ENCODE results near the gene KRTAP9-2.
"Not testable (repeated sequence)": the region's sequence is repeated elsewhere in the genome, so short reads cannot be mapped to it uniquely, and the experiment has no call there.

Gene KRTAP9-2, protein sequence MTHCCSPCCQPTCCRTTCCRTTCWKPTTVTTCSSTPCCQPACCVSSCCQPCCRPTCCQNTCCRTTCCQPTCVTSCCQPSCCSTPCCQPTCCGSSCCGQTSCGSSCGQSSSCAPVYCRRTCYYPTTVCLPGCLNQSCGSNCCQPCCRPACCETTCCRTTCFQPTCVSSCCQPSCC

DNA sequence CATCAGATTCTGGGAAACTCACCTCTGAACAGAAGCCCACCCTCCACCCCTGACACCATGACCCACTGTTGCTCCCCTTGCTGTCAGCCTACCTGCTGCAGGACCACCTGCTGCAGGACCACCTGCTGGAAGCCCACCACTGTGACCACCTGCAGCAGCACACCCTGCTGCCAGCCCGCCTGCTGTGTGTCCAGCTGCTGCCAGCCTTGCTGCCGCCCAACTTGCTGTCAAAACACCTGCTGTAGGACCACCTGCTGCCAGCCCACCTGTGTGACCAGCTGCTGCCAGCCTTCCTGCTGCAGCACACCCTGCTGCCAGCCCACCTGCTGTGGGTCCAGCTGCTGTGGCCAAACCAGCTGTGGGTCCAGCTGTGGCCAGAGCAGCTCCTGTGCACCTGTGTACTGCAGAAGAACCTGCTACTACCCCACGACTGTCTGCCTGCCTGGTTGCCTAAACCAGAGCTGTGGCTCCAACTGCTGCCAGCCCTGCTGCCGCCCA, at the start of gene KRTAP9-2:
Gene KRTAP9-2 (plus strand): TSS at position 51 of the 498 bp plus-strand sequence. CDS start 7 bp downstream, at position 58.
- FAIRE-seq, result not testable (repeated sequence)

DNA sequence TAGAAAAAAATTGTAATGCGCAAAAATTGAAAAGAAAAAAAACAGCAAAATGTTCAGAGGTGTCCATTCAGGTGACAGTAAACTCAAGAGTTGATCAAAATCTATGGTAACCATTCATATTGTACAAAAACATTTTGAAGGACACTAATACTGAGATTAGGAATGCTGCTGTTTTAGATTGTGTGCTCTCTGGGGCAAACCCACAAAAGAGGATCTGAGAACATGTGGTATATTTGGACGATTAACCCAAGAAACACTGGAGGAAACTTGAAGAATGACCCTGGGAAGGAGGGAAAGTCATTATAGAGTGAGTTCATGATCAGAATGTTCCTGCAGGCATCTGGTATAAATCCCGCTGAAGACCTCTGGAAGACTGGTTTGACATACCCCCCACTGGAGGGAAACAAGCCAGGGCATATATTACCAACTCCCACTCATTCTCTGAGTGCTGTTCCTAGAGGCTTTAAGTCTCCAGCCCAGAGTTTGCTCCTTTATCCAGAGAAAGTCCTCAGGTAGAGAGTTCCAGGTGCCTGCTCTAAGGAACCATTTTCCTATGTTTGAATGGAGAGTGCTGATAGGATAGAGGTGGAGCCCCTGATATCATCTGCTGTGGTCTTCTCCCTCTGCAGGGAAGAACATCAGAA, 49.6 kb upstream of the KRTAP9-2 start:
- FAIRE-seq, result no peak

DNA sequence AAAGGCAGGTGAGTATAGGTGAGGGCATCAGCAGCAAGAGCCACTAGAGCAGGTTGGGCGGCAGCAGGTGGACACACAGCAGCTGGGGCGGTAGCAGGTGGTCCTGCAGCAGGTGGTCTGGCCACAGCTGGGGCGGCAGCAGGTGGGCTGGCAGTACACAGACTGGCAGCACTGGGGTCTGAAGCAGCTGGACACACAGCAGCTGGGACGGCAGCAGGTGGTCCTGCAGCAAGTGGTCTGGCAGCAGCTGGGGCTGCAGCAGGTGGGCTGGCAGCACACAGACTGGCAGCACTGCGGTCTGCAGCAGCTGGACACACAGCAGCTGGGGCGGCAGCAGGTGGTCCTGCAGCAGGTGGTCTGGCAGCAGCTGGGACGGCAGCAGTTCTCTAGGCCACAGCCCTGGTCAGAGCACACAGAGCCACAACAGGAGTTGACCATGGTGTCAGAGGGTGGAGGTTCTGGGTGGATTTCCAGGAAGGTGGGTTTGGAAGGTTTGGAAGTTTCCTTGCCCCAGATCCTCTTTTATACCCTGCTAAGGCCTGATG, 48.6 kb upstream of the KRTAP9-2 start, which contains the start of gene KRTAP4-2:
Gene KRTAP4-2 (minus strand): TSS at position 495 of the 545 bp plus-strand sequence. CDS start 57 bp downstream, at position 438.
- no peak for FAIRE-seq

DNA sequence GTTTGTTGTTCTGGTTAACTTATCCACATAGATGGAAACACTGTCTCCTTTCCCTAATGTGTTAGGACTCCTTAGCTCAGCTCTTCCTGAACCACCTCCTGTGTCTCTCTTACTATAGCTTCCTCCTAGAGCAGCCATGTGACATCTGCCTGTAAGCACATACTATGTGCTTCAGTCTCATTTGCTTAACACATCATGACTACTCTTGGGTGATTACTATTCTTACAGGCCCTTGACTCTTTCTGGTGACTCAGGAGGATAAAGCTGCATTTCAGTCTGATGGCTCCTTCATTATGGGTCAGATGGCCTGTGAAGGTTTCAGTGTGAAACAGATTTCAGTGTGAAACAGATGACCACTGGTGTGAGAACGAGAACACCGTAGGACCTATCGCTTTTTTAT, 48.1 kb upstream of the KRTAP9-2 start:
- FAIRE-seq, result no peak

DNA sequence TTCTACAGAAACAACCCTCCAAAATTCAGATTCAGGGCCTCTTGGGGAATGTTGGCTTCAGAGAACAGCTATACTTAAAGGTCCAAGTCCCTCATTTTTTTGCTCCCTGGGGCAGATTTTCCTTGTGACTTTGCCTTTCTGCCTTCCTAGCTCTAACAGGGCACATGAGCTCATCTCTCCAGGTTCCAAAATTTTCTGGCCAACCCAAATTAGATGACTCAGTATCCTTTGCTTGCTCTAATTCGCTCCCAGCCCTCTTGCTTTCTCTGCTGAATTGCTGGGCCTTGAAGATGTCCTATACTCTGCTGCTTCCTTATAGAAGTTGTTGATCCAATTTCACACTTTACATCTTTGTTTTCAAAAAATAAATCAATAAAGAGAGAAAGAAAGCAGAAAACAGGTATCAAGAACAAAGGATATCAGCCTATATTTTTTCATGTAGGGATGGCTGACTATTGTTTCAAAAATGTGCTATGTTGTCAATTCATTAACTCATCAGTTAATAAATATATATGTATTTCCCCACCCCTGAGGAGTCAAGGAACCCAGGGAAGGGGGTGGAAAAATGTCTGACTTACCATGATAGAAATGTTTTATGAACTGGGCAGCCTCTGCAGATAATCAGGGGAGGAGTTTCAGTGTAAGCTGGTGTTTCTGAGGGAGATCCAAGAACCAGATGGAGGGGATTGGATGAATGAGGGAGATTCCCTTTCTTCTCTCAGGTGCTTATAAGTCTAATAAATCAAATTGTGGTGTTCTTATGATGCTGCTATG, 47.4 kb upstream of the KRTAP9-2 start:
- no peak for FAIRE-seq

DNA sequence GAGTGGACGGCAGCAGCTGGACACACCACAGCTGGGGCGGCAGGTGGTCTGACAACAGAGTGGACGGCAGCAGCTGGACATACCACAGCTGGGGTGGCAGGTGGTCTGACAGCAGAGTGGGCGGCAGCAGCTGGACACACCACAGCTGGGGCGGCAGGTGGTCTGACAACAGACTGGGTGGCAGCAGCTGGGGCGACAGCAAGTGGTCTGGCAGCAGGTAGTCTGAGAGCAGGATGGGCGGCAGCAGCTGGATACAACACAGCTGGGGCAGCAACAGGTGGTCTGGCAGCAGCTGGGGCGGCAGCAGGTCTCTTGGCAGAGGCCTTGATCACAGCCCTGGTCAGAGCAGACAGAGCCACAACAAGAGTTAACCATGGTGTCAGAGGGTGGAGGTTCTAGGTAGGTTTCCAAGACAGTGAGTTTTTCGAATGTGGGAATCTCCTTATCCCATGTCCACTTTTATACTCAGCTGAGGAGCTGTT, 41.9 kb upstream of the KRTAP9-2 start, which contains the start of gene KRTAP4-1:
Gene KRTAP4-1 (minus strand): TSS at position 432 of the 482 bp plus-strand sequence. CDS start 57 bp downstream, at position 375.
- no peak for FAIRE-seq

DNA sequence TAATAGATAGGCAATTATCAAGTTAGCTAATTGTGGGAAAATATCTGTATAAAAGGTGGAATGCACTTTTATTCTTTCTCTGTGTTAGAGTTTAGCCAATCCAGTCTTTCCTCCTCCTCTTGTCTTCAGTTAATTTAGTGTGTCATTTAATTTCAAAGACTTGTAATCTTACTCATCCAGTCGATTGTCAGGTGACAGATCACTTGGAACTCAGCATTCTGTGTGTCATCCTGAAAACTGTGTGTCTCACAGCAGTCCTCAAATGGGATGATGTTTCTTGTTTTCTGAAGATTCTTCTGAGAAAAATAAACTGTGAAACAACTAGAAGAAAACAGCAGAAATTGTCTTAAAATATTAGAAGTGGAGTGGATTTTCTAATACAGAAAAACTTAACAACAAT, 41.4 kb upstream of the KRTAP9-2 start:
- no peak for FAIRE-seq

DNA sequence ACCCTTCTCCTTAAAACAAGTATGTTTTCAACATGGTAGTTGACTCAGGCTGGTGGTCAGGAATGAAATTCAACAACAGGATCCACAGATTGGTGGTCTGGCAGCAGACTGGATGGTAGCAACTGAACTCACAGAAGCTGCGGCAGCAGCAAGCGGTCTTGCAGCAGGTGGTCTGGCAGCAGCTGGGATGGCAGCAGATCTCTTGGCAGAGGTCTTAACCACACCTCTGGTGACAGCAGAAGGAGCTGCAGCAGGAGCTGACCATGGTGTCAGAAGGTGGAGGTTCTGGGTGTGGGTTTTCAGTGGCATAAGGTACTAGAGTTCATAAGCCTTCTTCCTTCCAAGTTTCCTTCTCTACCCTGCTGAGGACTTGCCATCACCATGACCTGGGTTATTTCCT, 39.6 kb upstream of the KRTAP9-2 start:
- FAIRE-seq, result no peak

DNA sequence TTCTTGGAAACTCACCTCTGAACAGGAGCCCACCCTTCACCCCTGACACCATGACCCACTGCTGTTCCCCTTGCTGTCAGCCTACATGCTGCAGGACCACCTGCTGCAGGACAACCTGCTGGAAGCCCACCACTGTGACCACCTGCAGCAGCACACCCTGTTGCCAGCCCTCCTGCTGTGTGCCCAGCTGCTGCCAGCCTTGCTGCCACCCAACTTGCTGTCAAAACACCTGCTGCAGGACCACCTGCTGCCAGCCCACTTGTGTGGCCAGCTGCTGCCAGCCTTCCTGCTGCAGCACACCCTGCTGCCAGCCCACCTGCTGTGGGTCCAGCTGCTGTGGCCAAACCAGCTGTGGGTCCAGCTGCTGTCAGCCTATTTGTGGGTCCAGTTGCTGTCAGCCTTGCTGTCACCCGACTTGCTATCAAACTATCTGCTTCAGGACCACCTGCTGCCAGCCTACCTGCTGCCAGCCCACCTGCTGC, 36.6 kb upstream of the KRTAP9-2 start, which contains the start of gene KRTAP9-1:
Gene KRTAP9-1 (plus strand): TSS at position 51 of the 482 bp plus-strand sequence. CDS start 0 bp downstream, at position 51.
- FAIRE-seq, result not testable (repeated sequence)

DNA sequence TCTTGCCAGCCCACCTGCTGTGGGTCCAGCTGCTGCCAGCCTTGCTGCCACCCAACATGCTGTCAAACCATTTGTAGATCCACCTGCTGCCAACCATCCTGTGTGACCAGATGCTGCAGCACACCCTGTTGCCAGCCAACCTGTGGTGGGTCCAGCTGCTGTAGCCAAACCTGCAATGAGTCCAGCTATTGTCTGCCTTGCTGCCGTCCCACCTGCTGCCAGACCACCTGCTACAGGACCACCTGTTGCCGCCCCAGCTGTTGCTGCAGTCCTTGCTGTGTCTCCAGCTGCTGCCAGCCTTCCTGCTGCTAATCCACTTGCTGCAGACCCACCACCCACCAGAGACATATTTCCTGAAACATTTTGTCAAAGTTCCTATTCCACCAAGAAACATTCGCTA, 36.1 kb upstream of the KRTAP9-2 start:
- no peak for FAIRE-seq

DNA sequence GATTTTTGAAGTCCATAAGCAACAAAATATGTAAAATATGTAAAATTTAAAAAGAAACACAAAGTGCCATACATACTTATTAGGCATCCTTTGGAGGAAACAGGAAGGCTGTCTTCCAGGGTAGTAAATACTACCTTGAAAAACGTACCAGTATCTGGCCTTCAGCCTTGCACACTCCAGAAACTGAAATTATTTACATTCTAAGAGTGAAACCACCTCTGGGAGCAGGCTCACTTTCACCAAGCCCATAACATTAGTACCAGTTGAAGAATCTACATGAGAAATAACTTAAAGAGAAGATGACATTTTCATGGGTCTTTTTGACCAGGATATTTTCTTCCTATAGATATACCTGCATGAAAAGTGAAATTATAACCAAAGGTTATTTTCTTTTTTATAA, 30.4 kb upstream of the KRTAP9-2 start:
- no peak for FAIRE-seq

DNA sequence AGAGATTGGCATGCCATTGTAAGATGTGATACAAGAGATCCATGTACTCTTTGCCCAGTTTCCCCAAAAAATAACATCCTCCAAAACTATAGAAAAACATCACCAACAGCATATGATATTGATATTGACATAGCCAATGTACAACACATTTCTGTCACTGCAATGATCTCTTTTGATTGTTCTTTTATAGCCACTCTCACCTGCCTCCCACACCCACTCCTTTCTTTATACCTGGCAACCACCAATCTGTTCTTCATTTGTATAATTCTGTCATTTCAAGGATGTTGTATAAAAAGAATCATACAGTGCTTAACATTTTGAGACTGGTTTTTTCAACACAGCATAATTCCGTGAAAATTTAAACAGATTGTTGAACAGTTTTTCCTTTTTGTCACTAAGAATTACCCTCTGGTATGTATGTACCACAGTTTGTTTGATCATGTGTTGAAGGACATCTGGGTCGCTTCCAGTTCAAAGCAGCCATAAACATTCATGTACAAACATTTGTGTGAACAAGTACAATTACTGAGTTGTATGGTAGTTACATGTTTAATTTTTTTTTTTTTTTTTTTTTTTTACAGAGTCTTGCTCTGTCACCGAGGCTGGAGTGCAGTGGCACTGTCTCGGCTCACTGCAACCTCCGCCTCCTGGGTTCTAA, 26.9 kb upstream of the KRTAP9-2 start:
- FAIRE-seq, result no peak

DNA sequence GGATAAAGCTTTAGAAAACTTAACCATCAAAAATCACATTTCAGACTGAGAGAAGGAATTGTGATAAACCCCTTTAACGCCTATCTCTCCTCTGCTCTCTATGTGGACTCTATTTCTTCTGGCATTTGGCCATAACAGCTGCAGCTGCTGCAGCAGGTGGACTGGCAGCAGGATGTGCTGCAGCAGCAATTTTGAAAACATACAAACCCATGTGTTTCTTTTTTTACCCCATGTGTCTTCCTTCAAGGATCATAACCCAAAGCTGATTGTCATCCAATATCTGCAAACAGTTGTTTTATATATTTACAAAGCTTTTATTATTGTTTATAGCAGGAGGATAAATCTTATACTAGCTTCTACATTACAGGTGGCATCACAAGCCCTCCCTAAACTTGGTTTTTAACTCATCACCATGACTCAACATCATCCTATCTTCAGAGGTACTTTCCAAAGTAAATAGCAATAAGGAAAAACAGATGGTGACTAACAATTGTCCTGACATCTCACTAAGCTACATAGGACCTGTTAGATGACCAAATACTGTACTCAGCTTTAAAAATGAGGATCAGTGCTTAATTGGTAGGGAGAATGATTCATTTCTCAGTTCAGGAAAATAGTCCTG, 14.5 kb upstream of the KRTAP9-2 start:
- FAIRE-seq, result no peak

DNA sequence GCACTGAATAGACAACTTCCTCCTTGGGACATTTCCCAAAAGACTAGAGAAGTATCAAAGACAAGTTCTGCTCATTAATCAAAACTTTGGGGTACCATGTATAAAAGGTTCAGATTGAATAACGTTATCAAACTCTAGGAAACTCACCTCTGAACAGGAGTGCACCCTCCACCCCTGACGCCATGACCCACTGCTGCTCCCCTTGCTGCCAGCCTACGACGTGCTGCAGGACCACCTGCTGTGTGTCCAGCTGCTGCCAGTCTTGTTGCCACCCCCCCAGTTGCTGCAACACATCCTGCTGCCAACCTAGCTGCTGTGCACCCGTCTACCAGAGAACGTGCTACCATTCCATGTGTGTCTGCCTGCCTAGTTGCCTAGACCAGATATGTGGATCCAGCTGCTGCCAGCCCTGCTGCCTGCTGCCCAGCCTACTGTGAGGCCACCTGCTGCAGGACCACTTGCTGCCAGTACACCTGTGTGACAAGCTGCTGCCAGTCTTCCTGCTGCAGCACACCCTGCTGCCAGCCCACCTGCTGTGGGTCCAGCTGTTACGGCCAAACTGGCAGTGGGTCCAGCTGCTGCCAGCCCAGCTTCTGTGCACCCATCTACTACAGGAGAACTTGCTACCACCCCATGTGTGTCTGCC, 13.8 kb upstream of the KRTAP9-2 start:
- no peak for FAIRE-seq

DNA sequence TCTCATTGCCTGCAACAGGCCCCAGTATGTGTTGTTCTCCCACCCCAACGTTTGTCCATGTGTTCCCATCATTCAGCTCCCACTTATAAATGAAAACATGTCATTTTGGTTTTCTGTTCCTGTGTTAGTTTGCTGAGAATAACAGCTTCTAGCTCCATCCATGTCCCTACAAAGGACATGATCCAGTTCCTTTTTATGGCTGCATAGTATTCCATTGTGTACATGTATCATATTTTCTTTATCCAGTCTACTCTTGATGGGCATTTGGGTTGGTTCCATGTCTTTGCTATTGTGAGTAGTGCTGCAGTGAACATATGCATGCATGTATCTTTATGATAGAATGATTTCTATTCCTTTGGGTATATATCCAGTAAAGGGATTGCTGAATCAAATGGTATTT, 10.8 kb upstream of the KRTAP9-2 start:
- no peak for FAIRE-seq

DNA sequence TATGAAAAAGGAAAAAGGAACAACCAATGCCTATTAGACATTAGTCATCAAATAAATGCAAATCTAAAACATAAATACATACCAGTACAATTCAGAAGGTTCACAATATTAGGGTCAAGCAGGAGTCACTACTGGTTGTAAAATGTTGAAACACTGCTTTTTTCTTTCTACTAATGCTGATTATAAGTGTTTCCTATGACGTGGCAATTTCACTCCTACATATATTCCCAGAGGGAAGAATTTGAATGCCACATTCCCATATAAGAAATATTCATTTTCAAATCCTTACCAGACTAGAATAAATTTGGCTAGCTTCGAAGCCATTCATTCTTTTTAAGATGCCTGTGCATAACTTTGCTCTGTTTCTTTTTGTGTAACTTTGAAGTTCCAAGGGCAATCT, 2.6 kb upstream of the KRTAP9-2 start:
- no peak for FAIRE-seq

DNA sequence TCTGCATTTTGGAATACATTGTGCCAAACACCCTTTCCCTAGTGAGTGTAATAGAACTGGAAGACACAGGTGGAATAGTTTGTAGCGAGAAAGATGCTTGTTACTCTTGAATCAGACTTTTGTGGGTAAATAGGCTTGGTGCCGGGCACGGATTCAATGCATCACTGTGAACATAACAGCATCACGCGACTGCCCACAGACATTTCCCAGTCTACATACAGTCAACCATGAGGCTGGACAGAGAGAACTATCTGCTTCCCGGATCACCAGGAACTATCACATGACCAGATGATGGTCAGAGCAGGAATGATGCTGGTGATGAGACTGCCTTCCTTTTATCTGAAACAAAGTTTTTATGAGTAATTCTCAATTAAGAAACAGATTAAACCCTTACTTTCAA, 397 bp upstream of the KRTAP9-2 start:
- FAIRE-seq, result no peak

DNA sequence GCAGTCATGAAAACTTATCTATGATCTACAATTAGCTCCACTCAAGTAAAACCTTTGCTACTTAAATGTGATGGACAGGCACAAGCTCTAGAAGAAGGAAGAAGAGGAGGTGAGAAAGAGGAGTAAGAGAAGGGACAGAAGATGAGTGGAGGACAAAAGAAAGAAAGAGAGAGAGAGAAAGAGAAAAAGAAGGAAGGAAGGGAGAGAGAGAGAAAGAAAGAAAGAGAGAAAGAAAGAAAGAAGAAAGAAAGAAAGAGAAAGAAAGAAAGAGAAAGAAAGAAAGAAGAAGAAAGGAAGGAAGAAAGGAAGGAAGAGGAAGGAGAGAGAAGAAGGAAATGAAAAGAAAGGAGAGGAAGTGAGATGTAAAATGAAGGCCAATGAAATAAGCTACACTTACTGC, 3.6 kb downstream of the KRTAP9-2 start:
- no peak for FAIRE-seq

DNA sequence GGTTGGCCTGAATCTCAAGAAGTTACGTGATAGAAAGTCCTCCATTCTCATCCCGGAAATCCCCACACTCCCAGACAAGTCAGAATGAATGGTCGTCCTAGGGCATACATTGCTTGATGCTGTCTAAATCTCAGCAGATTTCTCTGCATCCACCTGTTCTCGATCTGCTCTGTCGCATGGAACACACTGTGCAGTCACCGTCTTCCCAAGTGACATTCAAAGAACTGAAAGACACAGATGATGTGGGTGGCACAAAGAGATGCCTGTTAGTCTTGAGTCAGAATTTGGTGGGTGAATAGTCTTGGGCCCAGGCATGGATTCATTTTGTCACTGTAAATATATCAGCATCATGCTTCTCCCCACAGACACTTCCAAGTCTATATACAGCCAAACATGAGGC, 5.3 kb downstream of the KRTAP9-2 start:
- FAIRE-seq, result no peak

DNA sequence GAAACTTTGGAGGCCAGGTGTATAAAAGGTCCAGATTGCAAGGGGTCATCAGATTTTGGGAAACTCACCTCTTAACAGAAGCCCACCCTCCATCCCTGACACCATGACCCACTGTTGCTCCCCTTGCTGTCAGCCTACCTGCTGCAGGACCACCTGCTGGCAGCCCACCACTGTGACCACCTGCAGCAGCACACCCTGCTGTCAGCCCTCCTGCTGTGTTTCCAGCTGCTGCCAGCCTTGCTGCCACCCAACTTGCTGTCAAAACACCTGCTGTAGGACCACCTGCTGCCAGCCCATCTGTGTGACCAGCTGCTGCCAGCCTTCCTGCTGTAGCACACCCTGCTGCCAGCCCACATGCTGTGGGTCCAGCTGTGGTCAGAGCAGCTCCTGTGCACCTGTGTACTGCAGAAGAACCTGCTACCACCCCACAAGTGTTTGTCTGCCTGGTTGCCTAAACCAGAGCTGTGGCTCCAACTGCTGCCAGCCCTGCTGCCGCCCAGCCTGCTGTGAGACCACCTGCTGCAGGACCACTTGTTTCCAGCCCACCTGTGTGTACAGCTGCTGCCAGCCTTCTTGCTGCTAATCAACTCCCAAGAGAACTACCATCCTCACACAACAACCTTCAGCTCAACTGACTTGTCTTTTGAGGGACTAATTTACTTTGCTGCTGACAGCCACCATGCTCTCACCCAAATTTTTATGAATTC, 6.1 kb downstream of the KRTAP9-2 start, which contains the start of gene KRTAP9-3:
Gene KRTAP9-3 (plus strand): TSS at position 51 of the 707 bp plus-strand sequence. CDS start 53 bp downstream, at position 104.
- not testable (repeated sequence) for FAIRE-seq

Data from G401.6 (cell line).